ENCODE measurements around the gene DVL2. TPM values are rescaled to one million over a fixed set of nuclear protein-coding genes. Genes with fewer than 3 reads are reported as not detected.
"Not testable (repeated sequence)": the region's sequence is repeated elsewhere in the genome, so short reads cannot be mapped to it uniquely, and the experiment has no call there.

DVL2 gene
- total RNA-seq, 2 experiments from 2014 or later, result 53.2 TPM

GRCh38 chr17:7191571-7192270 is 42.6 kb downstream of the DVL2 start:
- DNase-seq, result peak; percentile 35
- Mint-ChIP-seq H3K9me3 (no peaks in the 10 kb centered on the region), H3K27ac (no peak overlapping the region), H3K27me3 (no peaks in the 10 kb centered on the region), H3K4me3 (no peak overlapping the region), H3K36me3 (ENCODE audit: low read depth) (no peaks in the 10 kb centered on the region), H3K4me1 (no peaks in the 10 kb centered on the region)
- ChIA-PET POLR2A (no interaction called here), CTCF (no interaction called here)

DNA sequence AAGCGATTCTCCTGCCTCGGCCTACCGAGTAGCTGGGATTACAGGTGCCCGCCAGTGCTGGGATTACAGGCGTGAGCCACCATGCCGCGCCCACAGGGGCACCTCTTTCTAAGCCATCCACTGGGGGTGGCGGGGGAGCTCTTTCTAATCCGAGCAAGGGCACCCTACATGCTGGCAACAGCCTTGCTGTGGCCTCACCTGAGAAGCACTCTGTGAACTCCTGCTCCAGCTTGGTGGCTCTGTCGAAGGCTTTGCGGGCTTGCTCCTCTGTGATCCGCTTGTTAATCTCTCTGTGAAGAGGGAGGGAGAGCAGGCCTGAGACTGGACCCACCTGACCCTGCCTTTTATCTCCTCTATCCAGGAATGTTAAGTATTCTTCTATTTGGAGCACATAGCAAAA is 43.2 kb downstream of the DVL2 start:
- H3K36me3 Mint-ChIP-seq (ENCODE audit: low read depth), result no peaks in the 10 kb centered on the region
- no peaks in the 10 kb centered on the region for H3K27me3 Mint-ChIP-seq
- POLR2A ChIA-PET, result no interaction called here
- no peak overlapping the region for H3K4me3 Mint-ChIP-seq
- peaks cover 4% of the 10 kb centered on the region for H3K4me1 Mint-ChIP-seq
- no peak overlapping the region for H3K27ac Mint-ChIP-seq
- no peaks in the 10 kb centered on the region for H3K9me3 Mint-ChIP-seq
- no peak for DNase-seq
- CTCF ChIA-PET, result no interaction called here

DNA sequence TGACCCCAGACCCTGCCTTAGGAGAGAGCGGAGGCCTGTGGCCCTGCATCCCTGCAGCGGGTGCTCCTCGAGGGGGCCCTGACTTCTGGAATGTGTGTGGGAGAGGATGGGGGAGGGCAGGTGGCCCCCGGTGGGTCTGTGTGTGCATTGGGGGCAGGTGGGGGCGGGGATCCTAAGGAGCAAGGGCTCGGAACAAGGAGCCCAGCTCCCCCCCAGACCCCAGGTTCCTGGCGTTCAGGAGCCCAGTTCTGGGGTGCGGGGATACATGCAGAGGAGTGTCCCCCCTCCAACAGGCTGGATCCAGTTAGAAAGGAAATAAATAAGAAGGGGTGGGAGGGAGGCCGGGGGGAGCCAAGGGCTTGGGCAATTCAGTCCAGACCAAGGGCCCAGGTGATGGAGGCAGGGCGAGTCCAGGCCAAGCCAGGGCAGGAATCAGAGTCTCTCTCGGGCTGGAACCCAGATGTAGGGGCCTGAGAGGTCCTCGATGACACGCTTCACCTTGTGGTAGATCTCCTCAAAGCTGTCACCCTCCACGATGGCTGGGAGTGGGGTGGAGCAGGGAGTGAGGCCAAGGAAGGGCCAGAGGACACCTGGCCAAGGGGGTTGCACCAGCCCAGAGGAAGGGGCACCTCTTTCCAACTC is 43.9 kb downstream of the DVL2 start:
- Mint-ChIP-seq H3K27me3 (no peaks in the 10 kb centered on the region), H3K27ac (no peak overlapping the region), H3K36me3 (ENCODE audit: low read depth) (no peaks in the 10 kb centered on the region), H3K4me1 (peaks cover 4% of the 10 kb centered on the region), H3K4me3 (no peak overlapping the region), H3K9me3 (no peaks in the 10 kb centered on the region)
- CTCF ChIA-PET, result interaction anchor here (0.6 kb wide), 1 partner anchor 182 kb away, joined by 5 read pairs; no protein-coding TSS in a partner anchor
- no peak for DNase-seq
- POLR2A ChIA-PET, result no interaction called here

GRCh38 chr17:7186241-7186640 is 48.1 kb downstream of the DVL2 start:
- no peak overlapping the region for H3K27ac Mint-ChIP-seq
- CTCF ChIA-PET, result interaction anchor here (0.6 kb wide), 1 partner anchor 155 kb away, joined by 3 read pairs; no protein-coding TSS in a partner anchor
- H3K4me1 Mint-ChIP-seq, result peaks cover 4% of the 10 kb centered on the region
- POLR2A ChIA-PET, result no interaction called here
- DNase-seq, result no peak
- no peak overlapping the region for H3K4me3 Mint-ChIP-seq
- H3K36me3 Mint-ChIP-seq (ENCODE audit: low read depth), result no peaks in the 10 kb centered on the region
- no peaks in the 10 kb centered on the region for H3K27me3 Mint-ChIP-seq
- H3K9me3 Mint-ChIP-seq, result no peaks in the 10 kb centered on the region

GRCh38 chr17:7184647-7185046 is 49.7 kb downstream of the DVL2 start:
- no peaks in the 10 kb centered on the region for H3K27me3 Mint-ChIP-seq
- no peak overlapping the region for H3K27ac Mint-ChIP-seq
- peaks cover 4% of the 10 kb centered on the region for H3K4me1 Mint-ChIP-seq
- no peak for DNase-seq
- ChIA-PET CTCF (interaction anchor here (1.0 to 1.2 kb wide), 2 partner anchors 11 to 132 kb away, joined by 3 to 4 read pairs; no protein-coding TSS in a partner anchor), POLR2A (no interaction called here)
- no peaks in the 10 kb centered on the region for H3K9me3 Mint-ChIP-seq
- no peaks in the 10 kb centered on the region for H3K36me3 Mint-ChIP-seq (ENCODE audit: low read depth)
- H3K4me3 Mint-ChIP-seq, result no peak overlapping the region

GRCh38 chr17:7184091-7184488 is 50.2 kb downstream of the DVL2 start:
- ChIA-PET POLR2A (no interaction called here), CTCF (no interaction called here)
- H3K27ac Mint-ChIP-seq, result no peak overlapping the region

GRCh38 chr17:7183433-7184090 is 50.8 kb downstream of the DVL2 start:
- Mint-ChIP-seq H3K4me1 (peaks cover 4% of the 10 kb centered on the region), H3K27me3 (peaks cover 2% of the 10 kb centered on the region), H3K27ac (no peak overlapping the region), H3K9me3 (no peaks in the 10 kb centered on the region), H3K4me3 (no peak overlapping the region), H3K36me3 (ENCODE audit: low read depth) (no peaks in the 10 kb centered on the region)
- no peak for DNase-seq
- ChIA-PET CTCF (no interaction called here), POLR2A (interaction anchor here (0.6 kb wide), 1 partner anchor 19 kb away, joined by 5 read pairs; no protein-coding TSS in a partner anchor)

More at GRCh38 chr17:7184091-7184488, 50.2 kb downstream of the DVL2 start:
- H3K4me1 Mint-ChIP-seq, result peaks cover 4% of the 10 kb centered on the region
- DNase-seq, result no peak
- peaks cover under 1% of the 10 kb centered on the region for H3K27me3 Mint-ChIP-seq
- H3K36me3 Mint-ChIP-seq (ENCODE audit: low read depth), result no peaks in the 10 kb centered on the region
- H3K4me3 Mint-ChIP-seq, result no peak overlapping the region
- no peaks in the 10 kb centered on the region for H3K9me3 Mint-ChIP-seq

DNA sequence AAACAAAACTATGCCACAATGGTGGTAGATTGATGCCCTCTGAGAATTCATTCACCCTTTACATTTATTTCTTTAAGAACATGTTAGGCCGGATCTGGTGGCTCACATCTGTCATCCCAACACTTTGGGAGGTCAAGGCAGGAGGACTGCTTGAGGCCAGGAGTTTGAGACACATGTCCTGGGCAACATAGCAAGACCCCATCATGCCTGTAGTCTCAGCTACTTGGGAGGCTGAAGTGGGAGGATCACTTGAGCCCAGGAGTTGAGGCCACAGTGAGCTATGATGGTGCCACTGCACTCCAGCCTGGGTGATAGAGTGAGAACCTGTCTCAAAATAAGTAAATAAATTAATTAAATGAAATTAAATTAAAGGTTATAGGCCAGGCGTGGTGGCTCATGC is 52.2 kb downstream of the DVL2 start:
- H3K27ac Mint-ChIP-seq; H3K36me3 Mint-ChIP-seq (ENCODE audit: low read depth); POLR2A ChIA-PET; H3K4me3 Mint-ChIP-seq; H3K9me3 Mint-ChIP-seq; DNase-seq: not testable (repeated sequence)
- H3K4me1 Mint-ChIP-seq, result peaks cover 17% of the 10 kb centered on the region
- CTCF ChIA-PET, result interaction anchor here (0.6 to 1.1 kb wide), 3 partner anchors 34 to 606 kb away, joined by 3 read pairs; no protein-coding TSS in a partner anchor
- H3K27me3 Mint-ChIP-seq, result peaks cover 13% of the 10 kb centered on the region

DNA sequence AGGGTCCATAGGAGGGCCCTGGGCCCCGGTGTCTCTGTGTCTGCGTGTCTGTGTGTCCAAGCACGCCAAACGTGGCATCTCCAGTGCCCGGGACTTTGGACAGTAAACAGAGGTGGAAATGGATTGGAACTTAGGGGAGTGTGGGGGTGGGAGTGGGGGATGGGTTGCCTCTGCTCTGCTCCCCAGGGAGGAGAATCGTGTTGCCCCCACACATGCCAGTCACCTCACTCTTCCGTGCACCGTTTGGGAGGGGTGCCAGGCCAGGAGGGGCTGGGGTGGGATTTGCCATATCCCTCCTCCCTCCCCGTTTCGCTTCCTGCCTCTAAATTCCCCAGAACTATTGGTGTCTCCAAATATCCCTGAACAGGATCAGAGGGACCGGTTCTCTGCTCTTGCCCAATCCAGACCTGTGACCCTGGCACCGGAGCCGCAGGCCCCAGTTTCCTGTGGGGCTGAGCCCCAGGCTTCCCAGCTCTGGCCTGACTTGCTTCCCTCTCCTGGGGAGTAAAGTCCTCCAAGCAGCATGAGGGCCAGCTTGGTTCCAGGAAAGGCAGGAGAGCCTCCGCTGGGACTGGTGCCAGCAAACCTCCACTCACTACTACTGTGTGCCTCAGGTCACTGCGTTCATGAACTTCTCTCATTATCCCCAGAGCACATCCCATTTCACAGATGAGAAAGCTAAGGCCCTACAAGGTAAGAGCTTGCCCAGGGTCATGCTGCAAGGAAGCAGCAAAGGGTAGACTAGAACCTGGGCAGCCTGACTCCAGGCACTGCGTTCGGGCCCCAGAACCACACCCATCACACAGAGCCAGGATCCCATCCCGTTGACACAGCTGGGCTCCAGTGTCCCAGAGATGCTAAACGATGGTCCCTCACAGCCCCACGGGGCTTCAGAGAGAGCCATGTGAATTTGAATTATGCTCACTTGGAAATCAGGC is 54.7 kb downstream of the DVL2 start, which contains the start of gene ASGR1:
TSS of gene ASGR1 (minus strand) at position 54 of the 938 bp plus-strand sequence. CDS start 807 bp downstream, outside the sequence.
- Mint-ChIP-seq H3K9me3 (no peaks in the 10 kb centered on the region), H3K36me3 (ENCODE audit: low read depth) (no peaks in the 10 kb centered on the region), H3K4me3 (no peak within 1 kb of the TSS), H3K27ac (no peak within 1 kb of the TSS), H3K27me3 (peaks cover 13% of the 10 kb centered on the region), H3K4me1 (peaks cover 13% of the 10 kb centered on the region)
- POLR2A ChIA-PET, result no interaction called here
- CTCF ChIA-PET, result interaction anchor here (0.6 to 2.6 kb wide), 3 partner anchors 117 to 193 kb away, joined by 3 to 13 read pairs (median 3); no protein-coding TSS in a partner anchor
- DNase-seq, result no peak

GRCh38 chr17:7178973-7179316 is 55.4 kb downstream of the DVL2 start:
- POLR2A ChIA-PET, result interaction anchor here (0.6 kb wide), 1 partner anchor 30 kb away, joined by 10 read pairs; no protein-coding TSS in a partner anchor
- peaks cover 13% of the 10 kb centered on the region for H3K27me3 Mint-ChIP-seq
- no peak for DNase-seq
- peaks cover 13% of the 10 kb centered on the region for H3K4me1 Mint-ChIP-seq
- no peaks in the 10 kb centered on the region for H3K9me3 Mint-ChIP-seq
- no peak overlapping the region for H3K4me3 Mint-ChIP-seq
- no peaks in the 10 kb centered on the region for H3K36me3 Mint-ChIP-seq (ENCODE audit: low read depth)
- CTCF ChIA-PET, result interaction anchor here (0.7 to 2.6 kb wide), 4 partner anchors 9 to 133 kb away, joined by 3 to 13 read pairs (median 8); no protein-coding TSS in a partner anchor
- no peak overlapping the region for H3K27ac Mint-ChIP-seq

DNA sequence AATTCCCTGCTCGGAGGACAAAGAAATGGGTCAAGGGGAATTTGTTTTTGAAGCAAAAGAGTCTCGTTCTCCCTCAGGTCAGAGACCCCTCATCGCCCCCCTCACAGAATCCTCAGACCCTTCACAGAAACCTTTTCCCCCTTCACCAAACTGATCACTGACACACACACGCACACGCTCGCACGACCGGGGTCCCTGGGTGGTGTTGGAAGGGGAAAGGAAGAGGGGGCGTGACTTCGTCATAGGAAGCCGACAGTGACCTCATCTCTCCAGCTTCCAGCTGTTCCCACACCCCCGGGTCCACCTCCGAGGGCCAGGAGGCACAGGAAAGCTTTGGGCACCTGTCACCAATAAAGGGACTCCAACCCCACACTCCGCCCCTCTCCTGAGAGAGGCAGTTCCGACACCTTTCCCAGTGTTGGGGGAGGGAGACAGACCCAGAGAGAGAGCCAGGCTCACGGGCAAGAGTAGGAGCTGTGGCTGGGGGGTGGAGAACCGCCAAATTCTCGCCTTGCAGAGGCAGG is 56.3 kb downstream of the DVL2 start:
- CTCF ChIA-PET, result interaction anchor here (0.6 to 2.6 kb wide), 14 partner anchors 10 to 267 kb away, joined by 3 to 13 read pairs (median 4); no protein-coding TSS in a partner anchor
- DNase-seq, result no peak
- POLR2A ChIA-PET, result interaction anchor here (0.6 kb wide), 1 partner anchor 29 kb away, joined by 10 read pairs; no protein-coding TSS in a partner anchor
- Mint-ChIP-seq H3K4me3 (peak overlapping the region; percentile 53), H3K4me1 (peaks cover 13% of the 10 kb centered on the region), H3K9me3 (no peaks in the 10 kb centered on the region), H3K27me3 (peaks cover 13% of the 10 kb centered on the region), H3K36me3 (ENCODE audit: low read depth) (no peaks in the 10 kb centered on the region), H3K27ac (peak overlapping the region; percentile 52)
